ENCODE data around the gene ZBTB32.

Gene ZBTB32

DNA sequence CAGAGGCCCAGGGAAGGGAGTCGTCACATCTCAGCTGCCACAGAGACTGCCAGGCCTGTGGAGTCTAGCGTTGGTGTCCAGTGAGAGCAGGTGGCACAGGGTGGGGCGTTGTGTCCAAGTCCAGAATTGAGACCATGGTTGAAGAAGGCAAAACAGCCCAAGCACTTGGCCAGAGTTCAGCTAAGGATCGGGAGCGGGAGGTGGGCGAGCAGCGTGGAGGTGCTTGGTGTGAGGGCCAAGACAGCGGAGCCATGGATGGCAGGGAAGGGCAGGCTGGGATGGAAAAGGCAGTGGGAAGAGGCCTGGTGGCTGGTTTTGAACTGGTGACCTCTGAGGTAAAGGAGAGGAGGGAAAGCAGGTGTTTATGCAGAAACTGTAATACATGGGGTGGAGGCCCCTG is 29.9 kb downstream of the ZBTB32 start:
- no peak for DNase-seq (ENCODE audit: low read depth in 1 of 2, low spot score in 1 of 2)

DNA sequence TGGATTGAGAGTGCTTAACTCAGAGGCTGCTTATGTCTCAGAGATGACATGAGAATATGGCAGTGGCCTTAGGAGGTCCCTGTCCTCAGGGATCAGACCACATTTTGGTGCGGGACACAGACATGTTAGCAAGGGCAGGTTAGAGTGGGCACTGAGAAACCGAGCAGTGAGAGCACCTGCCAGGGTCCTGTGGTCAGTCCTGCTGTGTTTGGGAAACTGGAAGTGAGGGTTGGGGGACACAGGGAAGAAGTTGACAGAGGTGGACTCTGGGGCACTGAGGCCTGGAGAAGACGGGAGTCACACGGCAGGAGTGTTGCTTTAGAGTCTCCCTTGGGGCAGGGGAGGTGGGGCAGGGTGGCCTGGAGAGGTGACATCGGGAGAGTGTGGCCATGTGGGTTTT is 30.5 kb downstream of the ZBTB32 start:
- DNase-seq (ENCODE audit: low read depth in 1 of 2, low spot score in 1 of 2) = no peak

DNA sequence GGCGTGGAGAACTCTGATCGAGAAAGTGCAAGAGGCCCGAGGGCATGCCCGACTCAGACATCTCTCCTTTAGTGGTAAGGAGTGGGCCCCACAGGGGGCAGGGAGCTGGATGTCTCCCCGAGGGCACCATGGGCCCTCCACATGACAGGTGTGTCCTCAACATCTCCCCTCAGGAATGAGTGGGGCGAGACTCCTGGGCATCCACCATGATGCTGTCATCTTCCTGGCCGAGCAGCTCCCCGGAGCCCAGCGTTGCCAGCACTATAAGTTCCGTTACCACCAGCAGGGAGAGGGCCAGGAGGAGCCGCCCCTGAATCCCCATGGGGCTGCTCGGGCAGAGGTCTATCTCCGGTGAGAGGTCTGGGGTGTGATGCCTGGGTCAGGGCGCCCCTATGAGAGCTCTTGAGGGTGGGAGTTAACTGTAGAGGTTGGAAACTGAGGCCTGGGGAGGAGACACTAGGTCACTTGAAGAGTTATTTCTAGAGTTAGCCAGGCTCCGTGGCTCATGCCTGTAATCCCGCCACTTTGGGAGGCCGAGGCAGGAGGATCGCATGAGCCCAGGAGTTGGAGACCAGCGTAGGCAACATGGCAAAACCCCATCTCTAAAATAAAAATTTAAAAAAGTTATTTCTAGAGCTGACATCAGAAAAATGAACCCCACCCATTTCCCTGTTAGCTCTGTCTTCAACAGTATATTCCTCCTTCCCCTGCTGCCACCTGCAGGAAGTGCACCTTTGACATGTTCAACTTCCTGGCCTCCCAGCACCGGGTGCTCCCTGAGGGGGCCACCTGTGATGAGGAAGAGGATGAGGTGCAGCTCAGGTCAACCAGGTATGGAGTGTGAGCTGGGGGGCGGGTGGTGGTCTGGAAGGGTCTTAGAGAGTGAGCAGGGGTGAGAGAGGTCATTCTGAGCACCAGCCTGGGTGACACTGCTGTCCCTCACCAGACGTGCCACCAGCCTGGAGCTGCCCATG is 32.8 kb downstream of the ZBTB32 start:
- DNase-seq (ENCODE audit: low read depth in 1 of 2, low spot score in 1 of 2) = no peak

DNA sequence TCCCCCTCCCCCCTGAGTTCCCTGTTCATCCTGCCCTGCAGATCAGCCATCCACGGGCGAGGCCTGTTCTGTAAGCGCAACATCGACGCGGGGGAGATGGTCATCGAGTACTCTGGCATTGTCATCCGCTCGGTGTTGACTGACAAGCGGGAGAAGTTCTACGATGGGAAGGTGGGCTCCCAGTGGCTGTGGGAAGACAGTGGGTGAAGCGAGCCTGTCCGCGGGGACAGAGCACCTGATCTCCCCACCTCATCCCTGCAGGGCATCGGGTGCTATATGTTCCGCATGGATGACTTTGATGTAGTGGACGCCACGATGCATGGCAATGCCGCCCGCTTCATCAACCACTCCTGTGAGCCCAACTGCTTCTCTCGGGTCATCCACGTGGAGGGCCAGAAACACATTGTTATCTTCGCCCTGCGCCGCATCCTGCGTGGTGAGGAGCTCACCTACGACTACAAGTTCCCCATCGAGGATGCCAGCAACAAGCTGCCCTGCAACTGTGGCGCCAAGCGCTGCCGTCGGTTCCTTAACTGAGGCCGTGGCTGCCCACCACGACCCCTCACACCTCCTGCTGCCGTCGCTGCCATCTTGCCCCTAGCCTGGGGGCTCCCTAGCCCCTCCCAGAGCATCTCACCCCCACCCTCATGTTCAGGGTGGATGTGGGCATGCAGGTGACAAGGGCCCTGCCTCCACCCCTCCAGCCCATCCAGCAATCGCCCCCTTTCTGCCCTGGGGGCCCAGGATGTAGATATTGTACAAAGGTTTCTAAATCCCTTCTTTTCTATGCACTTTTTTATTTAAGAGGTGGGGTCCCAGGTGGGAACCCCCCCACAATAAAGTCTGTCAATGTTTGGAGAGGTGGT is 33.9 kb downstream of the ZBTB32 start:
- no peak for DNase-seq (ENCODE audit: low read depth in 1 of 2, low spot score in 1 of 2)

DNA sequence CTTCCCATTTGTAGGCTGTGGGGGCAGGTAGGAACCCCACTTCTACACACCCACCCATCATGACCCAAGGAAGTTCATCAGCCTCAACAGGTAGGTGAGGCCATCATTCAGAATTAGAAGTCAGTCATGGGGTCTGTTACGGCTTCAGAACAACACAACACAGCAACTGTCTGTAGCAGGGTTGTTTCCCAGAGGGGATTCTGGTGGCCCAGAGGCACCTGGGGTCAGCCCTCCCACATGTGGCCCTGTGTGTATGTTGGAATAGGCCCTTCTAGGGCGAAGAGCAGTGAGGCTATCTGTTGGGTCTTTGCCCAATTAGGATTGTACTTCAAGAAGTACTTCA is 34.5 kb downstream of the ZBTB32 start:
- no peak for DNase-seq (ENCODE audit: low read depth in 1 of 2, low spot score in 1 of 2)

DNA sequence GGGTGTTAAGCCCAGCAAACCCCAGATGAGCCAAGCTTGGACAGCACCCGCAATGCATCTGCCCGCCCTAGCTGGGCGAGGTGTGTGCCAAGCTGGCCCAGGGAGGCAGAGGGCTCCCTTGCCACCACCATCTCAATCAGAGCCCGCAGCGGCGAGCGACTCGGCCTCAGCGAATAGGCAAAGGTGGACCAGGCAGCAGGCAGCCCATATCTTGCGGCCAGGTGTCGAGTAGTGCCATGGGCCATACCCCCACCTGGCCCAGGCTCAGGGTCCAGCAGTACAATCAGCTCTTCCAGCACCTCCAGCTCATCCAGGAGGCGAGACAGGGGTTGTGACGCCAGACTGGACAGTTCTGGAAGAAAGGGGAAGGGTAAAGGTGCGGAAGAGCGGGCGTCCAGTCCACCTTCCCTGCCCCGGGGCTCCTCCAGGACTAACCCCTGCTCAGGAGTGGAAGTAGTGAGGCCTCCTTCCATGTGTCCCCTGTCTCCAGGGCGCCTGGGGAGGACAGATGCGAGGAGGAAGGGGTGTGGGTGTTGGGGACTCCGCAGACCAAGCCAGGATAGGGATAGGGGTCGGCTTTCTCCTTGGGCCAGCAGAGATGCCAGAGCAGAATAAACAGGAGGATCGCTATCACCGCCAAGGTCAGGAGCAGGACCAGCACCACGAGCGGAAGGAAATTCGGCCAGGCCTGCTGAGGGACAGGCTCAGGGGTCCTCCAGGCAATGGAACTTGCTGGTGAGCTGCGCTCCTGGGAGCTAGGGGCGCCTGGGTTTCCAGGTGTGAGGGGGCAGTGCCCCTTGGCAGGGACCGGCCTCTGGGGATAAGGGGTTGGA is 35.1 kb downstream of the ZBTB32 start:
- DNase-seq (ENCODE audit: low read depth in 1 of 2, low spot score in 1 of 2) = no peak

DNA sequence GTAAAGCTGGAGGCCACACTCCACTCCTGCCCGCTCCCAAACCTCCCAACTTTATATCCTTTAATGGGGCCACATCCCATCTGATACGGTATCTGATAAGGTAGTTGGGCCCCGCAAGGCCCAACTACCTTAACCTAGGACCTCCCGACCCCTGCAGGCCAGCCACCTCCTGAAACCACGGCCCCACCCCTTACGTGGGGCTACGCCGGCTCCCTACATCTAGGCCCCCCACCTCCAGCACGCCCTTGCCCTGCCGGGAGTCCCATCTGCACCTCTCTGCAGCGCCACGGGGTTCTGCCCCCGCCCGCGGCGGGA is 35.7 kb downstream of the ZBTB32 start:
- no peak for DNase-seq (ENCODE audit: low read depth in 1 of 2, low spot score in 1 of 2)

DNA sequence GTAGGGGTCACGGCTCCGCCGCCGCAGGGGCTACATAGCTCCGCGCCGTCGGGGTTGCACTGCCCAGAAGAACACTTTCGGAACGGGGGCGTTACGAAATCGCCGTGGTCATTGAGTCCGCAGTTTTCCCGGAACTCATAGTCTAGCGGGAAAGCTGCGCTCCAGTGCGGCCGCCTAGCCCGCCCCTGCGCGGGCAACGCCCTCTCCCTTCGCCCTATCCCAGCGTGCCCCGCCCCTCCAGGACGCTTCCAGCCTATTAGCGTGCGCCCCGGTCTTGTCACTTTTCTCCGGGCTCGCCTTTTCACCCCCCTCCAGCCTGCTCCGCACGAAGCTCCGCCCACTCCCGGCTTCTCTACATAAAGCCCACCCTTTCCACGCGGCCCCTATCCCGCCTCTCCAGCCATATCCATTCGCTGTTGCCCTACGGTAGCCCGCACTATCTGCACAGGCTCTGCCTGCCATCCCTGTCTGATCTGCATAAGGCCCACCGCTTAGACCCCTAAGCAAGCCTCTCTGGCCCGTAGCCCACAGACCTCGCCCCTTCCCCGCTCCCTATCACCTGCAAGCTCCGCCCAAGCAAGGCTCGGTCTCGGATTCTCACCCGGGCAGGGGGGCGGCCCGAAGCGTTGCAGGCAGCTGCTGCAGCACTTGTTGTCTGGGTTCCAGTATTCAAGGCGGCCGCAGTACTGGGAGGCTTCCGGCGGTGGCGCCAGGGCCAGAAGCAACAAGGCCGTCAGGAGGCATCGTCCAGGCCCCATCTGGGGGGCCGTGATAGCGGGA is 36.3 kb downstream of the ZBTB32 start:
- DNase-seq (ENCODE audit: low read depth in 1 of 2, low spot score in 1 of 2) = peak; percentile 88

DNA sequence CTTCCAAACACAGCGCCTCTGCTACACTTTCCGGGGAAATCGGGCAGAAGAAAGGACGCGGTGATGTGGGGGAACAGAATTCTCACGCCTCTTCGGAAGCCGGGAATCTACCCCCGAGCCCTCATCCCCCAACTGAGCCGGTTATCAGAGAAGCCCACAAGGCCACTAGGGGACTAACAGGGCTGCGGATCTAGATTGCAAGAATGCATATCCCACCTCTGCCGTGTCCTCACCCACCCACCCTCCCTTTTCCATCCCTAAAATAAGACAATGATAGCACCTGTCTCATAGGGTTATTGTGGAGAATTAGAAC is 36.8 kb downstream of the ZBTB32 start:
- no peak for DNase-seq (ENCODE audit: low read depth in 1 of 2, low spot score in 1 of 2)

DNA sequence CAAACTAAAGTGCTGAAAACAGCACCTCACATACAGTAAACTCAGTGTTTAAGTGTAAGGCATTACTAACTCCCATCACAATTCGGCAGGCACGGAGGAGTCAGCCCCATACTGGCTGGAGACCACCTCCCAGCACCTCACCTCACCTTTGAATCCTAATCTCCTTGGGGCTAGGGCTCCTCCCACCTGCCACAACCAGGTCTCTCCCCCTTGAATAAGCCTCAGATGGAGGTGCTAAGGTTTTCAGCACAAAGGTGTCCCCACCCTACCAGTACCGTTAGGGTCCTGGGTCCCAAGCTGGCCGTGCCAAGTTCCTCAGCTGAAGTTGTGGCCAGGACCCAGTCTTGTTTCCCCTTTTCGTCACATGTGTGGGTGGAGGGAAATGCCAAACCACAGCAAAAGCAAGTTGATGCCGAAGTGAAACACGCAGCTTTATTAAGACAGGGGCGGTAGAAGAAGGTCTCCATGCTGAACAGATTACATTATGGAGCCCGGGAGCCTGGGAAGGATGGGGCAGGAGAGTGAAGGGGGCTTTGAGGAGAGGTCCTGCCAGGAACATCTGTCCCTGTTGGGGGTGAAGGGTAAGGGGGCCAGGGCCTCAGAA is 37.9 kb downstream of the ZBTB32 start, which contains the start of gene IGFLR1:
Gene IGFLR1 (minus strand): TSS at position 332 of the 604 bp plus-strand sequence. CDS start 1,272 bp downstream, outside the sequence.
- DNase-seq (ENCODE audit: low read depth in 1 of 2, low spot score in 1 of 2) = peak in 1 of 2 donors; percentile 28

DNA sequence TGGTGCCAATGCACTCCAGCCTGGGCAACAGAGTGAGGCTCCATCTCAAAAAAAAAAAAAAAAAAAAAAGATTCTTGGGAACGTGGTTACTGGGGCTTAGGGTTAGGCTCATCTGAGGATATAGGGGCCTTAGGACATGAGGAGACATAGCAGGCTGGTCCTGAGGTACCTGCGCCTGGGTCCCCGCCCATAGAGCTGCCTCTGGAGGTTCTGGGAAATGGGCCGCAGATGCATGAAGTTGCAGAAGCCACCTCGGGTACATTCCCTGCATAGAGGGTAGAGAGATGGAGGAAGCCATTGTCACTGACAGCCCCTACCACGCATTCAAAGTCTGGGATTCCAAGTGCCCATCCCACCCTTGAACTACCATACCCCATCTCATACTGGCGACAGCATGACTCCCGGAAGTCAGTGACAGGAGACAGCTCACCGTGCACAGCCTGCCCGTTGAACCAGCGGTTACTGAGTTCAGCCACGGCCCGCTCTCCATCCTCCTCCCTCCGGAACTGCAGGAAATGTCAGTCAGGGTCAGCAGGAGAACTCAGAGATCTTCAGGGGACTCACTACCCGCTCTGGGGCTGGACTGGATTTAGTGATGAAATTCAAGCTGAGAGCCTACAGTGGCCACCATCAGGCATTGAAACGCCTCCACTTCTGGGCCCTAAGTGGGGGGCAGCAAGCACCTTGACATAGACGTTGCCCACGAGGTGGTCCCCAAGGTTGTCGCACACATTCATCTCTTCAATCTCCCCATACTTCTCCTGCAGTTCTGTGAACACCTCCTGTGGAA is 39.5 kb downstream of the ZBTB32 start:
- no peak for DNase-seq (ENCODE audit: low read depth in 1 of 2, low spot score in 1 of 2)

DNA sequence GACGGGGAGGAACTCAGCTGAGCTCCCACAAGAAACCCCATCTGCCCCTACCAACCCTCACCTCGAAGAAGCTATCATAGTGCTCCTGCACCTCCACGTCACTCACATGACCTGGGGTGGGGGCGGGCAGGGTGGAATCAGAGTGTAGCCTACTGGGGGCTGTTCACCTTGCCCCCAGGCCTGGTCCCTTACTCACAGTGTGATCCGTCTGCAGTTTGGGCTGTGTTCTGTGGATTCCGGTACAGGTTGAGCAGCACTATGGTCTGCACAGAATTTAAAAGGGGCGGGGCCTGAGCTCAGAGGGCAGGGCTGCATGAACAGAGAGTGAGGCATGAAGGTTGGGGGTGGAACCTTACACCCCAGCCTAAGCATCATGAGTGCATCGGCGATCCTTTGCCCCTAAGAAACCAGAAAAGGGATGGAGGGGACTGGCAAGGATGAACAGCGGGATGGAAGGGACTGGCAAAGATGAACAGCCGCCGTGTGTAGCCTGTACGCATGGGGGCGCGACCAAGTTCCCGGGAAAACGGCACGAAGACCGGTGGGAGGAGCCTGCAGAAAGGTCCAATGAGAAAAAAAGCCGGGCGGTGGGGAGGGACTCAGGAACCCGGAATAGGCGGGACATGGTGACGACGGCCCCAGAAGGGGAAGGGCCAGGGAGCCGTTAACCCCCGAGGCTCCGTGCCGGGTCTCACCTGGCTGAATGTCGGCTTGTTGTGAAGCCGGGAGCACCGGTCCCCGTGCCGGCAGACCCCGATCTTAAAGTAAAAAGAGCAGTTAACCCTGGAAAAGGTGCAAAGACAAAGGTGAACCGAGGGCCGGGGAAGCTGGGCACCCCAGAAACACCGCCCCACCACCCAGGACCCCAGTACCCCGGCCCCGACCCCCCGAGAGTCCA is 40.3 kb downstream of the ZBTB32 start:
- DNase-seq (ENCODE audit: low read depth in 1 of 2, low spot score in 1 of 2) = peak; percentile 77 to 87

DNA sequence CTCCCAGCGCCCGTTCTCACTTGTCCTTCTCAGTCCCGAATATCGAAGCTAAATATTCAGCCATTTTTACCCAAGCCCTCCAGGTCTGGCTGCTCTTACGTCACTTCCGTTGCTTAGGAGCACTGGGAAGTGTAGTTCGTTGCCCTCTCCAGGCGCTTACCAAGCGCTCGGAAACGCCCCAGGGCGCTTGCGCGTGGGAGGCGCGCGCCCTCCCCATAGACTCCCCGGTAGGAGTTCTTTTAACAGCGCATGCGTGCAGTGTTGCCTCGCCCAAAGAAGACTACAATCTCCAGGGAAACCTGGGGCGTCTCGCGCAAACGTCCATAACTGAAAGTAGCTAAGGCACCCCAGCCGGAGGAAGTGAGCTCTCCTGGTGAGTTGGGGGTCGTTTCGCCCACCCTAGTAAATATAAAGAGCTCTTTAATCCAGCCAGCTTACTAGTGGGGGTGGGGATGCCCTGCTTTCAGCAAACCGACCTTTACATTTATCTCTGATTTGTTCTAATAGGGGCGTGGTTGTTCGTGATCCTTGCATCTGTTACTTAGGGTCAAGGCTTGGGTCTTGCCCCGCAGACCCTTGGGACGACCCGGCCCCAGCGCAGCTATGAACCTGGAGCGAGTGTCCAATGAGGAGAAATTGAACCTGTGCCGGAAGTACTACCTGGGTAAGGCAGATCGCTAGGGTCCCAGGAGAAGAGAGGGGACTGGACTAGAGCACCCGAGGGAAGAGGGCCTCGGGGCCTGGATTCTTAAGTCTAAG is 41.1 kb downstream of the ZBTB32 start, which contains the start of the genes PSENEN and U2AF1L4:
Gene PSENEN (plus strand): TSS at position 324 of the 759 bp plus-strand sequence. CDS start 280 bp downstream, at position 604.
Gene U2AF1L4 (minus strand): TSS at position 91 of the 759 bp plus-strand sequence. CDS start 27 bp downstream, at position 64.
- peak; percentile 89 to 94 for DNase-seq (ENCODE audit: low read depth in 1 of 2, low spot score in 1 of 2)

DNA sequence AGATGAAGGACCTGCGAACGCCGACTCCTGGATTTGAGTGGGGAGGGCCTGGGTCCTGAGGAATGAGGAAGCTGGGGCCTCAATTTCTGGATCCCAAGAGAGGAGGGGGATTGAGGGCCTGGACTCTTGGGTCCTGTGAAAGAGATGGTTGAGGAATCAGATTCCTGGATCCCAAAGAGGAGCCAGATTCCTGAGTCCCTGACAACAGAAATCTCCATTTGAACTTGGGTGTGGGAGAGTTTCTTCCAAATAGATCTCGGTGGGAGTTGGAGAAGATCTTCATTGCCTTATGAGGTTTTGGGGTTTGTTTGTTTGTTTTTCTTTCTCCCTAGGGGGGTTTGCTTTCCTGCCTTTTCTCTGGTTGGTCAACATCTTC is 41.7 kb downstream of the ZBTB32 start:
- no peak for DNase-seq (ENCODE audit: low read depth in 1 of 2, low spot score in 1 of 2)

DNA sequence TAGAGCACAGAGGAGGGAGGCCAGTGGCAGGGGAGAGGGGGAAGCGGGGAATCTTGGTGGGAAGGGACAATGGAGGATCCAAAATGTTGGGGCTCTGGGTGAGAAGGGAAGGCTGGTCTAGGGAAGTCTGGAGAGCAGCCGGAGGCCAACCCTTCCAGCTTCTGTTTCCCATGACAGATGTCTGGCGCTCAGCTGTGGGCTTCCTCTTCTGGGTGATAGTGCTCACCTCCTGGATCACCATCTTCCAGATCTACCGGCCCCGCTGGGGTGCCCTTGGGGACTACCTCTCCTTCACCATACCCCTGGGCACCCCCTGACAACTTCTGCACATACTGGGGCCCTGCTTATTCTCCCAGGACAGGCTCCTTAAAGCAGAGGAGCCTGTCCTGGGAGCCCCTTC is 42.2 kb downstream of the ZBTB32 start:
- DNase-seq (ENCODE audit: low read depth in 1 of 2, low spot score in 1 of 2) = no peak

DNA sequence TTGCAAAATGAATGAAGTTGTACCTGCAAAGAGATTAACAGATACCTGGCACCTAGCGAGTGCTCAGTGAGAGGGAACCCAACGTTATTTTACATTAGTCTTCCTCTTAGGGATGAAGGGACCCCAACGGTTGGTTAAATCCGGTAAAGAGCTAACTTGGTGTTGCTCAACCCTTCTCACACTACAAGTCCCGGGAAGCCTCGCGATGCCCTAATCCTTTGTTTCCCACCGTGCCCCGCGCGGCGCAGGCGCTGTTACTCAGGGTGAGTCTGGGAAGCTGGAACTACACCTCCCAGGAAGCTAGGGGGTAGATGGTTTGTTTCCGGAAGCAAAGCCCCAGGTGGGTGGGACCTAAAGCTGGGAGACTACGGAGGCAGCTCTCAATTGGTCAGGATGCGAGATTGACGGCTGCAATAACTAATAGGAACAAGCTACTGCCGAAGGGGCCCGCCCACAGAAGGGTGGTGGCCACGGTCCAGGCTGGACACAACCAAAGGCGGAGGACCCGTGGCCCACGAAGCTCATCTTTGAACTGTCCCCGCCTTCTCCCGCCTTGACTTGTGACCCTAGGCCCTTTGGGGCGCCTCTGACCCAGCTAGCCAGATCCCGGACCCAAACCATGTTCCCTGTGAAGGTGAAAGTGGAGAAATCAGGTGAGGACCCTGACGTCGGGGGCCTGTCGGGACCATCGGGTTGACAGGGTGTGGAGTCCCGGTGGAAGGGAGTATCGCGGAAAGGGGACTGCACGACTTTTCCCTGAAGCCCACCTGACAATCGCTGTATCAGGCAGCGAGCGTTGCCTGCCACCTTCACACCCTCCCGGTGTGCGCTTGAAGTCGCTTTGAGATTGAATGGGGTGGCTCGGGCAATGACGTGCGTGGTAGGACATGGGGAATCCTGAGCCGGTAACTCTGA is 44.0 kb downstream of the ZBTB32 start, which contains the start of gene LIN37:
Gene LIN37 (plus strand): TSS at position 471 of the 915 bp plus-strand sequence. CDS start 149 bp downstream, at position 620.
- peak; percentile 94 to 97 for DNase-seq (ENCODE audit: low read depth in 1 of 2, low spot score in 1 of 2)

Data from stimulated activated CD4-positive, alpha-beta T cell treated with anti-CD3 and anti-CD28 coated beads, Interleukin-15, amount 100 ng/mL, for 1 hour (primary cell).